ENCODE results near the gene TAS2R60.

GRCh38 chr7:143444063-143444782 lies 970 bp downstream of the TAS2R60 start:
- TF ChIP-seq POLR2AphosphoS5 (IDR thresholded peaks at IDR 0.05) (no peak), POLR2A (IDR thresholded peaks at IDR 0.05) (no peak), EP300 (IDR thresholded peaks at IDR 0.05) (no peak)
- TF ChIP-seq, protein P1, sequence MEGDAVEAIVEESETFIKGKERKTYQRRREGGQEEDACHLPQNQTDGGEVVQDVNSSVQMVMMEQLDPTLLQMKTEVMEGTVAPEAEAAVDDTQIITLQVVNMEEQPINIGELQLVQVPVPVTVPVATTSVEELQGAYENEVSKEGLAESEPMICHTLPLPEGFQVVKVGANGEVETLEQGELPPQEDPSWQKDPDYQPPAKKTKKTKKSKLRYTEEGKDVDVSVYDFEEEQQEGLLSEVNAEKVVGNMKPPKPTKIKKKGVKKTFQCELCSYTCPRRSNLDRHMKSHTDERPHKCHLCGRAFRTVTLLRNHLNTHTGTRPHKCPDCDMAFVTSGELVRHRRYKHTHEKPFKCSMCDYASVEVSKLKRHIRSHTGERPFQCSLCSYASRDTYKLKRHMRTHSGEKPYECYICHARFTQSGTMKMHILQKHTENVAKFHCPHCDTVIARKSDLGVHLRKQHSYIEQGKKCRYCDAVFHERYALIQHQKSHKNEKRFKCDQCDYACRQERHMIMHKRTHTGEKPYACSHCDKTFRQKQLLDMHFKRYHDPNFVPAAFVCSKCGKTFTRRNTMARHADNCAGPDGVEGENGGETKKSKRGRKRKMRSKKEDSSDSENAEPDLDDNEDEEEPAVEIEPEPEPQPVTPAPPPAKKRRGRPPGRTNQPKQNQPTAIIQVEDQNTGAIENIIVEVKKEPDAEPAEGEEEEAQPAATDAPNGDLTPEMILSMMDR (IDR thresholded peaks at IDR 0.05): no peak

All from gastroesophageal sphincter (tissue), 3 donors.